Measurements from ENCODE around the gene NUDT14.

The NUDT14 gene

DNA sequence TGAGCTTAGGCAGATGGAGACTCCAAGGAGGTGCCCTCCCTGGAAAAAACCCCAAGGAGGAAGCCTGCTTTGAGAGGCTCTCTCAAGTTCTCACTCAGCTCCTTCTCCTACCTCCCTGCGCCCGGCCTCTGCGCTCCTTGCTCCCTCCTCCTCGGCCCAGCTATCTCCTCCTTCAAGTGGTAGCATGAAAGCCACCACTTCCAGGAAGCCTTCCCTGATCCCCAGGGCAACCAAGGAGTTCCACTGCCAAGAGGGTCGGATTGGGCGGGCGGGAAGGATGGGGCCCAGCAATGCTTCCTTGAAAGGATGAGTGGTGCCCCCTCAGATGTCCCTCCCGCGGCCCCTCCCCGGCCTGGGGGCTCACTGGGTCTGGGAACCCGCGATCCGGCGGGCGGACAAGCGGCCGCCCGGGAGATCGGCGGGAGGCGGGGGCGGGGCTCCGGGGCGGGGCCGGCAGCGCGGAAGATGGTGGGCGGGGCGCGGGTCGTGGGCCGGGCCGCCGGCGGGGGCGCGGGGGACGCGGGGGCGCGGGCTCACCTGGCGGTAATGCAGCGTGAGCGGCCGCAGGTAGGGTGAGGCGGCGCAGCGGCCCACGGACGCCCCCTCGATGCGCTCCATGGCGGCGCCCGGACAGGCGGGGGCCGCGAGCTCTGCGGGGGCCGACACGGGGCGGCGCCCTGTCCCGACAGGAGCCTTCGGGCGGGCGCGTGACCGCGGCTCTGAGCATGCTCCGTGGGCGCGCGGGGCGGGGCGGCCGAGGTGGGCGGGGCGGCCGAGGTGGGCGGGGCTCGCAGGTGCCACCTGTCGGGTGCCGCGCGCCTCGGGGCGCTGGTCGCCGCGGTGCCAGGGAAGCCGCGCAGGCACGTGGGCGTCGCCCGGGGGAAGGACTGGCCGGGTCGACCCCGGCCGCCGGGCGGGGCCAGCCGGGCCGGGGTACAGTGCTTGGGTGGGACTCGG lies at the start of gene NUDT14:
Gene NUDT14, minus strand, starts transcription at position 721 of the 957 bp plus-strand sequence. Its CDS starts 103 bp downstream, at position 618.
- no peak for DNase-seq (ENCODE audit: low read depth)

- DNase-seq (ENCODE audit: low read depth) = no peak
Observed at GRCh38 chr14:105229099-105229655, 48.1 kb upstream of the NUDT14 start.

DNA sequence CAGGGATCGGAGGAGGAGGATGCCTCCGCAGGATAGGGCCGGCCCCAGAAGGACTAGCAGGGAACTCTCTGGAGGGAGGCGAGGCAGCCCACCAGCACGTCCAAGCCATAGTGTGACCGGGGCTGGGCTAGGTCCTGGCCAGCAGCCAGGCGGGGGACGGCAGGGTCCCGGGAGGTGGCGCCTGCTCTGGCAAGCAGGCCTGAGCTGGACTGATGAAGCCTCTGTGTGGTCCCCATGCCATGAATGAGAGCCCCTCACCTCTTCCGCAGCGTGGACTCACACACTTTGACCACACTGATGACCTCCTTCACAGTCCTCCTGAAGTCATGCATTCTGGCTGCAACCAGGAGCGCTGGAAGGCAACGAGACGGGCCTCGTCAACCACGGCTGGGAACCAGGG lies 47.5 kb upstream of the NUDT14 start:
- DNase-seq (ENCODE audit: low read depth) = no peak

- no peak for DNase-seq (ENCODE audit: low read depth)
Observed at GRCh38 chr14:105227346-105227745, 46.2 kb upstream of the NUDT14 start.

GRCh38 chr14:105226198-105226597 lies 45.1 kb upstream of the NUDT14 start:
- no peak for DNase-seq (ENCODE audit: low read depth)

DNA sequence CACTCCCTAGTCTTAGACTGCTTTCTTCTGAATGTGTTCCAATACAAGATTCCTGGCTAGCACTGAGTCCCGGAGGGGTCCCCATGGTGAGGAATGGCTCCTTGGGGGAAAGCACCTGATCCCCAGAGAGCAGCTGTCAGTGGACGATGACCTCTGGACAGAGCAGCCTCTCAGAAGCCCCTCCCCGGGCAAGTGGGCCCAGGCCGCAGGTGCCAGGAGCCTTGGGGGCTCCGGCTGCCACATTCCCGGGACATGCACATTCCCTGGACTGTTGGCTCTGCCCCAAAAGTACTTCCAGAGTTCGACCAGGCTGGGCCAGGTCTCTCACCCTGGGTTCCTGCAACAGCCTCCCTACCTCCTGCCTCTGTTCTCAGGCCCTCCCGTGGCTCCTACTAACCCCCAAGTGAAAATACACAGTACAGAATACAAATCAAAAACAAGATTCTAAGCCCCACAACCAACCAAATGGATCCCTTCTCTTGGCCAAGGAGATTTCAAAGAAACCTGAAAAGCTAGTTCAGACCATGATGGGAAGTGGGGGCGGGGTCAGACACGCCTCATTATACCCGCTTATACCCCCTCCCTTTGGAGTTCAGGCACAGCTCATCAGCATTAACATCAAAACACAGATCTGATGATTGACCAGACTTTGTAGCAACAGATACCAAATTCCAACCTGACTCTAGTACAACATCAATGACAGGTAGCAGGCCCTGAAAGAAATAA lies 43.9 kb upstream of the NUDT14 start:
- no peak for DNase-seq (ENCODE audit: low read depth)

GRCh38 chr14:105223770-105224544 lies 42.8 kb upstream of the NUDT14 start:
- no peak for DNase-seq (ENCODE audit: low read depth)

DNA sequence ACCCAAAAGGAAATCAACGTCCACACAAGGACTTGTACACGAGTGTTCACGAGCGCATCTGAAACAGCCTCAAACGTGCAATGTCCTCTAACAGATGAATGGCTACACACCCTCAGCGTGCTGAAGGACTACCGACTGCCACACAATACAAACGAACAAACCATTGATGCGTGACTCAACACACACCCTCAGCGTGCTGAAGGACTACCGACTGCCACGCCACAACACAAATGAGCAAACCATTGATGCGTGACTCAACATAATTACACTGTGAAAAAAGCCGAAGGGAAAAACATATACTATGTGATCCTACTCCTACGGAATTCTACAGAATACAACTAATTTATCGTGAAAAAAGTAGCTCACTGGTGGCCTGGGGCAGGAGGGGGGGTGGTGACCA lies 42.1 kb upstream of the NUDT14 start:
- DNase-seq (ENCODE audit: low read depth) = no peak

DNA sequence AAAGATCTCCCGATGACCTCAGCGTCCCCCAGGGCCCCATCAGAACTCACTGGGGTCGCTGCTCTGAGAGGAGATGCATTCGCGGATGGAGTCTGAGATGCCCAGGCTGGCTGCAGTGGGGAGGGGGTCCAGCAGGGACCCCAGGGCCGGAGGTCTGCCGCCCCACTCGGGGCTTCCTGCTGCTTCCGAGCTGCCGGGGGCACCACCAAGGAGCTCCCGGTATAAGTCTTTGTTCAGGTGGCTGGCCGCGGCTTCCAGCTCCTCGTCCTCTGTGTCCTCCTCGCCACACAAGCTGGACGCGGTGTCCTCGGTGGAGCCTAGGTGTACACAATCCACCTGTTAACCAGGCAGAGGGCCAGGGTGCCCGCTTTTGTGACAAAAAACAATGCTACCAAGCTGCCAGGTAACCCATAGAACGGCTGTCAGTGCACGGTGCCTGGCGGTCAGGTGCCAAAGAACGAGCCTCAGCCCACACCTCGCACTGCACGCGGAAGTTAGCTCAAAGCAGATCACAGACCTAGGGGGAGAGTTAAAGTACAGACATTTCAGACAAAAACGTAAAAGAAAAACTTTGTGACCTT lies 40.6 kb upstream of the NUDT14 start:
- DNase-seq (ENCODE audit: low read depth) = no peak

- DNase-seq (ENCODE audit: low read depth) = no peak
Observed at GRCh38 chr14:105220699-105221597, 39.8 kb upstream of the NUDT14 start.

DNA sequence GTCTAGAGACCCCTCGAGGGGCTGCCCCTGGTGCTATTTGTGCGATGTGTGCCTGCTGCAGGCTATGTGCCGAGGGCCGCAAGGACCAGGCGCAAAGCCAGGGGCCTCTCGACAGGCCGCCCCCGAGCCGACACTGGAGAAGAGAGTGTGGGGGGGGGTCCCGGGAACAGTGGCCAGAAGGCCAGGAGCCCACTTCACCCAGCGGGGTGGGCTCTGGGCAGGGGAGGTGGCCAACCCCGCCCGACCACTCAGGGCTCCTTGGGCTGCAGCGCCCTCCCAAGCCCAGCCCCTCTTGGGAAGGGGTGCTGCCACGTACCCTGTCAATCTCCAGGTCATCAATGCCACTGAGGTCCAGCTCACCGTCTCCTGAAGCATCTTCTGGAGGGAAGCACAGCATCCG lies 38.6 kb upstream of the NUDT14 start:
- DNase-seq (ENCODE audit: low read depth) = no peak

DNA sequence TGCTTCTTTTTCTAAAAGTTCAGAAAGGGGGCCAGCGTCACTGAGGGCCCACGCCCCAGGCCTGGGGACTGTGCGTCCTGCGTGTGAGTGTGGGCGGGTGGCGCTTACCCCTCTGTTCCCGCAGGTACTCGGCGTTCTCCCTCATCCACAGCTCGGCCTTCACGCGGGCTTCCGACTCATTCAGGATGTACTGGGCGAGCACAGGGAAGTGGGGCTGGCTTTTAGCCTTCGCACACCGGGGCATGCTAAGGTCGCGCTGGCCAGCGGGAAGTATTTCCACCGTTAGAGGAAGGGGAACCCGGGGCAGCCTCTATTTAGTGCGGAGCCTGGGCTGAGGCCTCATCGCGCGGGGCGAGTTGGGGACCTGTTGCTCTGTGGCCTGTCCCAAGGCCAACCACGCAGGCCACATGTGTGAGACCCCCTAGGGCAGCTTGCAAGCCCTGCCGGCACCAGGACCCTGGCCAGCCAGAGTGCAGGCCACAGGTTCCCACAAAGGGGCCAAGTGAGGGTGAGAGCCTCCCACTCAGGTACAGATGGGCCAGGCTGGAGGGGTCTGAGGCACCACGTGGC lies 38.0 kb upstream of the NUDT14 start:
- no peak for DNase-seq (ENCODE audit: low read depth)

DNA sequence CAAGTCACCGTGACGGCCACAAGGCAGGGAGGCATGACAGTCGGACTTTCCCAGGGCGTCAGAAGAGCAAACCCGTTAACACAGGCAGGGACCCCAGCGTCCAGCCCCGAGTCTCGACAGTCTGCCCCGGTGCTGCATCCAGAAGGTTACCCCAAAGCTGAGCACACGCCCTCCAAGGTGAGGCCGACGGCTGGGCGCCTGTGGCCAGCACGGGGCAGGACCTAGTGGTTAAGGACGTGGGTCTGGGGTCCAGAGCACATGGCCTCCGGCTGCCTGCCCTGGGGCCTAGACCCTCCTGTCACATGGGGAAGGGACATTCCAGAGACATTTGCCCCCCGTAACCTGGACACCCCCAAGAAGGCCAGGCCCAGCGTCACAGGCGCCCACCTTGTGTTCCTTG lies 37.5 kb upstream of the NUDT14 start:
- DNase-seq (ENCODE audit: low read depth) = no peak

DNA sequence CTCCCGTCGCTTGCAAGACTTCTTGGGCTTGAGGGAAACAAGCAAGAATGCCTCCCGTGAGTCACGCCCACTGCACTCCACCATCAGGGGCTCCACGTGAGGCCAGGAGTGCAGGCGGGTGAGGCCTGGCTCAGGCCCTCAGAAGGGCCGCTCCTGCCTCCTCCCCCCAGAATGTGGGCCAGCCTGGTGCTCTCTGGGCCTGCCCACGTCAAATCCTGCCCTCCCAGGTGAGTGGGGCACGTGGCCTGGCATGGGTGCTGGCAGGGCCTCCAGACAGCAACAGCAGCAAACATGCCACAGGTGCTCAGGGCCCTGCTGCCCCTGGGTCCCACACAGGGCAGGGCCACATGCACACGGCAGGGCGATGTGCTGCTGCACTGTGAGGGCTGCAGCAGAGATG lies 36.7 kb upstream of the NUDT14 start:
- DNase-seq (ENCODE audit: low read depth) = no peak

- DNase-seq (ENCODE audit: low read depth) = no peak
Observed at GRCh38 chr14:105216490-105217247, 35.6 kb upstream of the NUDT14 start.

- DNase-seq (ENCODE audit: low read depth) = no peak
Observed at GRCh38 chr14:105215602-105216001, 34.5 kb upstream of the NUDT14 start.

DNA sequence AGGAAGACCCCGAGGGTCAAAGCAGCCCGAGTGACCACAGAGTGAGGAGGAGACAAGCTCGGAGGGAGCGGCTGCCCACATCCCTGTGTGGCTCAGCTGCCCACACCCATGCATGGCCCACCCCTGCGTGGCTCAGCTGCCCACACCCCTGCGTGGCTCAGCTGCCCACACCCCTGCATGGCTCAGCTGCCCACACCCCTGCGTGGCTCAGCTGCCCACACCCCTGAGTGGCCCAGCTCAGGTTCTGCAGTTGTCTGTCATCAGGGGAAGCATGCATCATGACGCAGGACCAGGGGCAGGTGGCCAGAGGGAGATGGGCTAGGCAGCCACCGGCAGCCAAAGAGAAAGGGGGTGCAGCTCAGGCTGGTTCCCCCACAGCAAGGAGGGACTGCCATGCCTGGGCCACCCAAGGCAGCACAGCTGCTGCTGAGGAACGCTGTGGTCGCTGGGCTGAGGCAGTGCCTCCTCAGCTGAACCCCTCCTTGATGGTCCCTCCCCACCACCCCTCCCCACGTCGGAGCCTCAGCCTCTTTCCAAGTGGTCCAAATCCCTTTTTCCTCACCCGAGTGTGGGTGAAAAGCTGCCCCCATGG lies 33.3 kb upstream of the NUDT14 start:
- no peak for DNase-seq (ENCODE audit: low read depth)

- no peak for DNase-seq (ENCODE audit: low read depth)
Observed at GRCh38 chr14:105213361-105213760, 32.2 kb upstream of the NUDT14 start.
